GM10266 (cell line): ENCODE data around the gene GZMA.

Experiments used
- DNase-seq: peaks from one replicate; pipeline ENCODE4 v3.0.0; 2012; ENCODE audit errors: extremely low spot score
- CTCF ChIP-seq: IDR thresholded peaks from 2 replicates; pipeline ENCODE4 v1.5.1; 2012; ENCODE audit warnings: mild to moderate bottlenecking, low read depth; ENCODE audit not compliant: control insufficient read depth, insufficient read depth; ENCODE audit errors: missing control alignments

Gene GZMA

GRCh38 chr5:55114061-55114460, 11.6 kb downstream of the GZMA start:
- TF ChIP-seq CTCF = no peak

GRCh38 chr5:55123365-55123764, 20.9 kb downstream of the GZMA start:
- no peak for DNase-seq
- TF ChIP-seq CTCF = no peak

More at GRCh38 chr5:55114061-55114460, 11.6 kb downstream of the GZMA start:
- DNase-seq = no peak

- DNase-seq = no peak
These were observed 31.7 kb downstream of the GZMA start for GRCh38 chr5:55134053-55134722.

GRCh38 chr5:55136521-55136920, 34.1 kb downstream of the GZMA start:
- no peak for DNase-seq
- TF ChIP-seq CTCF = no peak

More at GRCh38 chr5:55134053-55134722, 31.7 kb downstream of the GZMA start:
- TF ChIP-seq CTCF = no peak

GRCh38 chr5:55140908-55141665, 38.6 kb downstream of the GZMA start:
- no peak for TF ChIP-seq CTCF
- DNase-seq = no peak

GRCh38 chr5:55141945-55142690, 39.7 kb downstream of the GZMA start:
- TF ChIP-seq CTCF = no peak
- no peak for DNase-seq
